Left ventricle myocardium inferior (tissue), 1 donor: ENCODE data around the gene ERCC8. TPM values are rescaled to one million over a fixed set of nuclear protein-coding genes. Genes with fewer than 3 reads are reported as not detected.
"Not testable (repeated sequence)": the region's sequence is repeated elsewhere in the genome, so short reads cannot be mapped to it uniquely, and the experiment has no call there.

Experiments used
- DNase-seq: peaks from one replicate; pipeline ENCODE4 v3.0.0-alpha.2; 2020
- H3K27ac ChIP-seq: fragments of 200-600 bp; replicated peaks from 2 replicates; pipeline ENCODE4 v1.8.0; 2021
- H3K27me3 ChIP-seq: fragments of 200-600 bp; 2 replicates; pipeline ENCODE4 v1.8.0; 2021; ENCODE audit warnings: low read depth
- H3K36me3 ChIP-seq: fragments of 200-600 bp; 2 replicates; pipeline ENCODE4 v1.8.0; 2021
- H3K4me1 ChIP-seq: fragments of 200-600 bp; 2 replicates; pipeline ENCODE4 v1.8.0; 2021
- H3K4me3 ChIP-seq: fragments of 200-600 bp; 2 replicates; pipeline ENCODE4 v1.8.0; 2021; ENCODE audit warnings: mild to moderate bottlenecking, moderate library complexity
- H3K9me3 ChIP-seq: fragments of 200-600 bp; replicated peaks from 2 replicates; pipeline ENCODE4 v1.8.0; 2021
- CTCF ChIP-seq: fragments of 200-600 bp; IDR thresholded peaks from 2 replicates; pipeline ENCODE4 v1.8.0; 2021; ENCODE audit warnings: antibody characterized with exemption, mild to moderate bottlenecking, borderline replicate concordance
- intact Hi-C: fragments of 100-400 bp; cut with micrococcal nuclease; formaldehyde crosslinking; loops from one replicate; pipeline ENCODE4 v1.11.0; 2022
- total RNA-seq: library from RNA; stranded (reverse); fragmentation: NEBNext Ultra II Directional; extraction: Animal tissue kit (Norgen Biotek cat#: 25700); gene quantifications from one replicate; pipeline ENCODE4 v1.2.1, GENCODE V29; 2021
- donor health status: DM: no; HTN: yes; CAD: no; lungs with severe emphysema.

ERCC8 gene
- total RNA-seq, 1 donor from 2014 or later: 5.9 TPM

- H3K36me3 ChIP-seq: peaks cover 51% of the 10 kb centered on the region
- H3K9me3 ChIP-seq: no peaks in the 10 kb centered on the region
- DNase-seq: no peak
- no peaks in the 10 kb centered on the region for H3K27me3 ChIP-seq
- TF ChIP-seq CTCF: no peak
- intact Hi-C loops: no loop called here
- H3K27ac ChIP-seq: no peak overlapping the region
- H3K4me1 ChIP-seq: no peaks in the 10 kb centered on the region
- no peak overlapping the region for H3K4me3 ChIP-seq
Measured at GRCh38 chr5:60887746-60888145, 57.1 kb downstream of the ERCC8 start.

- H3K27me3 ChIP-seq: no peaks in the 10 kb centered on the region
Measured at GRCh38 chr5:60887096-60887495, 57.8 kb downstream of the ERCC8 start.

GRCh38 chr5:60886158-60886557 lies 58.7 kb downstream of the ERCC8 start:
- Histone ChIP-seq H3K9me3 (peaks cover 13% of the 10 kb centered on the region), H3K4me1 (no peaks in the 10 kb centered on the region), H3K27ac (no peak overlapping the region), H3K4me3 (no peak overlapping the region), H3K36me3 (peaks cover 59% of the 10 kb centered on the region), H3K27me3 (no peaks in the 10 kb centered on the region)
- DNase-seq: no peak
- no peak for TF ChIP-seq CTCF
- intact Hi-C loops: no loop called here

More at GRCh38 chr5:60887096-60887495, 57.8 kb downstream of the ERCC8 start:
- DNase-seq: no peak
- Histone ChIP-seq H3K9me3 (peaks cover 4% of the 10 kb centered on the region), H3K4me3 (no peak overlapping the region), H3K27ac (no peak overlapping the region), H3K4me1 (no peaks in the 10 kb centered on the region), H3K36me3 (peaks cover 51% of the 10 kb centered on the region)
- intact Hi-C loops: no loop called here
- no peak for TF ChIP-seq CTCF

- Histone ChIP-seq H3K4me3 (no peak overlapping the region), H3K9me3 (peaks cover 13% of the 10 kb centered on the region), H3K4me1 (no peaks in the 10 kb centered on the region), H3K36me3 (peaks cover 56% of the 10 kb centered on the region), H3K27ac (no peak overlapping the region), H3K27me3 (no peaks in the 10 kb centered on the region)
- TF ChIP-seq CTCF: peak; percentile 31
- no peak for DNase-seq
- intact Hi-C loops: no loop called here
Measured at GRCh38 chr5:60883229-60883628, 61.6 kb downstream of the ERCC8 start.

- Histone ChIP-seq H3K36me3 (peaks cover 6% of the 10 kb centered on the region), H3K27me3 (no peaks in the 10 kb centered on the region), H3K4me1 (no peaks in the 10 kb centered on the region), H3K4me3 (no peak overlapping the region), H3K27ac (no peak overlapping the region), H3K9me3 (peaks cover 38% of the 10 kb centered on the region)
- TF ChIP-seq CTCF: no peak
- intact Hi-C loops: no loop called here
- no peak for DNase-seq
Measured at GRCh38 chr5:60872892-60873291, 72.0 kb downstream of the ERCC8 start.

- Histone ChIP-seq H3K27me3 (no peaks in the 10 kb centered on the region), H3K4me3 (no peak overlapping the region), H3K36me3 (peaks cover 6% of the 10 kb centered on the region), H3K4me1 (no peaks in the 10 kb centered on the region), H3K9me3 (peaks cover 27% of the 10 kb centered on the region), H3K27ac (no peak overlapping the region)
- no peak for DNase-seq
- intact Hi-C loops: no loop called here
- no peak for TF ChIP-seq CTCF
Measured at GRCh38 chr5:60870857-60871256, 74.0 kb downstream of the ERCC8 start.

GRCh38 chr5:60860572-60860971 lies 84.3 kb downstream of the ERCC8 start:
- H3K27ac ChIP-seq, DNase-seq, H3K27me3 ChIP-seq, intact Hi-C loops, H3K4me3 ChIP-seq, H3K4me1 ChIP-seq, H3K36me3 ChIP-seq: not testable (repeated sequence)
- peaks cover 12% of the 10 kb centered on the region for H3K9me3 ChIP-seq
